Psoas muscle (tissue), 8 donors: ENCODE results near the gene FAM83F. TPM values are rescaled to one million over a fixed set of nuclear protein-coding genes. Genes with fewer than 3 reads are reported as not detected.

Experiments used
- ATAC-seq, 4 donors: fragments of 200-7000 bp; cut with Tn5 transposase; one replicate each; pipeline ENCODE4 v1.9.1; 2020; ENCODE audit warnings: moderate library complexity in 3 of 4, mild to moderate bottlenecking in 2 of 4
- DNase-seq, 2 donors: peaks; one replicate each; pipeline ENCODE4 v3.0.0-alpha.2; 2020
- H3K27ac ChIP-seq: fragments of 200-600 bp; one replicate; pipeline ENCODE4 v1.8.0; 2022
- H3K27me3 ChIP-seq, 3 donors: fragments of 200-600 bp in 1 of 3; one replicate each; pipeline versions ENCODE4 v1.6.1 to v1.8.0; 2013 to 2022; ENCODE audit warnings: low read length in 2 of 3, mild to moderate bottlenecking in 2 of 3, moderate library complexity in 1 of 3; ENCODE audit not compliant: insufficient read depth in 3 of 3
- H3K36me3 ChIP-seq, 2 donors: fragments of 200-600 bp in 1 of 2; one replicate each; pipeline versions ENCODE4 v1.6.1 to v1.8.0; 2013 to 2022; ENCODE audit warnings: low read depth in 1 of 2, mild to moderate bottlenecking in 1 of 2, moderate library complexity in 1 of 2; ENCODE audit not compliant: insufficient read depth in 1 of 2
- H3K4me1 ChIP-seq: fragments of 200-600 bp; one replicate; pipeline ENCODE4 v1.8.0; 2022
- H3K4me3 ChIP-seq: fragments of 200-600 bp; one replicate; pipeline ENCODE4 v1.8.0; 2022; ENCODE audit warnings: mild to moderate bottlenecking
- H3K9me3 ChIP-seq: fragments of 200-600 bp; one replicate; pipeline ENCODE4 v1.8.0; 2022
- WGBS, 3 donors: extraction: QIAGEN DNeasy Blood & Tissue Kit; methylation state at CpG; one replicate each; pipeline versions ENCODE4 v1.1.6 to v1.1.7; 2013; 5-methylcytosine and 5-hydroxymethylcytosine counted together
- intact Hi-C, 2 donors: fragments of 100-400 bp; cut with DNase I; formaldehyde crosslinking; loops; one replicate each; pipeline versions ENCODE4 v1.11.0 to v1.14.2; 2022
- polyA plus RNA-seq, 3 donors: library from polyadenylated mRNA; stranded (reverse); fragments of 200-250 nt; gene quantifications; one replicate each; pipeline ENCODE4 v1.2.3, GENCODE V29; 2013
- total RNA-seq, 4 donors: library from RNA; stranded (reverse); fragmentation: NEBNext Ultra II Directional in 2 of 4; extraction: Animal tissue kit (Norgen Biotek cat#: 25700) in 2 of 4; gene quantifications; one replicate each; pipeline versions ENCODE4 v1.2.1 to v1.2.4, GENCODE V29; 2021 to 2023
- TF ChIP-seq, protein P1 (sequence below): fragments of 200-600 bp; IDR thresholded peaks from one replicate; pipeline ENCODE4 v1.8.0; 2022; ENCODE audit warnings: antibody characterized with exemption
- donor health status: healthy with polysubstance abuse.
- donor health status: DM: no; HTN: no; CAD: no; lungs with moderate emphysema.
- donor health status: Bipolar disorder and iron deficiency.
- donor health status: healthy.
- donor health status: DM: yes; HTN: yes; CAD: no.
- donor health status: DM: no; HTN: no; CAD: no.
- donor health status: DM: no; HTN: no; CAD: no.
- donor health status: DM: yes; HTN: yes; CAD: no.

Gene FAM83F
- total and polyA plus RNA-seq, 7 donors: under 0.01 to 0.10 (median 0.03) TPM; not detected in 1

DNA sequence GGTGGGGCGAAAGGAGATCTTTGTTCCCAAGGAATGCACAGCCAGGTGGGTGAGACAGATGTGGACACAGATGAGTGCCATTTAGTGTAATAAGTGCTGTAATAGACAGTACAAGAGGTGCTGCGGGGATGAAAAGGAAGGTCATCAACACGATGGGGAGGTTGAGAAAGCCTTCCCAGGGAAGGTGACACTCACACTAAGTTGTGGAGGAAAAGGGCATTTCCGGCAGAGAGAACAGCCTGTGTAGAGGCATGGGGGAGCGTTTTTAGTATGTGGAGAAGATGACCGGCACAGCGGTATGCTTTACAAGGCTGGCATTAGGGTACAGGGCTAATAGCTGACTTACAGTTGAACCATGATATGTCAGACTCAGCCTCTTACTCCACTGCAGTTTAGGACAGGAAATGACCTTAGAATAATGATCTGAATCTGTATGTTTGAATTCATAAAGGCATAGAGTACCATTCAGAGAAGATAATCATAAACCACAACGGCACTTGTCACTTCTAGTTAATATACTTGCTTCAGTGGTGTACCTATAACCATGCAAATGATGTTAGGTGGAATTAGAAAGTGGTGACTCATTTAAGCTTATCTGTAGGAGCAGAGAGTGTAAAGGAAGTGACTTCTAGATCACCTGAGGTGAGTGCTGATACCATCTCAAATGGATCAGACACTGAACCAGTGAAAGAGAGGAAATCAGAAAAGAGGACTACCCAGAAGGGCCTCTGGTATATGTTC is 60.6 kb downstream of the FAM83F start:
- ATAC-seq (no peak), DNase-seq (no peak)
- H3K4me3 ChIP-seq: no peak overlapping the region
- H3K9me3 ChIP-seq: no peaks in the 10 kb centered on the region
- WGBS, 3 donors: 61 to 66% (median 65%) methylated on average over 8 of the region's 8 CpGs
- H3K27ac ChIP-seq: no peak overlapping the region
- no peaks in the 10 kb centered on the region for H3K36me3 ChIP-seq
- peaks cover 60% of the 10 kb centered on the region for H3K4me1 ChIP-seq
- TF ChIP-seq, protein P1, sequence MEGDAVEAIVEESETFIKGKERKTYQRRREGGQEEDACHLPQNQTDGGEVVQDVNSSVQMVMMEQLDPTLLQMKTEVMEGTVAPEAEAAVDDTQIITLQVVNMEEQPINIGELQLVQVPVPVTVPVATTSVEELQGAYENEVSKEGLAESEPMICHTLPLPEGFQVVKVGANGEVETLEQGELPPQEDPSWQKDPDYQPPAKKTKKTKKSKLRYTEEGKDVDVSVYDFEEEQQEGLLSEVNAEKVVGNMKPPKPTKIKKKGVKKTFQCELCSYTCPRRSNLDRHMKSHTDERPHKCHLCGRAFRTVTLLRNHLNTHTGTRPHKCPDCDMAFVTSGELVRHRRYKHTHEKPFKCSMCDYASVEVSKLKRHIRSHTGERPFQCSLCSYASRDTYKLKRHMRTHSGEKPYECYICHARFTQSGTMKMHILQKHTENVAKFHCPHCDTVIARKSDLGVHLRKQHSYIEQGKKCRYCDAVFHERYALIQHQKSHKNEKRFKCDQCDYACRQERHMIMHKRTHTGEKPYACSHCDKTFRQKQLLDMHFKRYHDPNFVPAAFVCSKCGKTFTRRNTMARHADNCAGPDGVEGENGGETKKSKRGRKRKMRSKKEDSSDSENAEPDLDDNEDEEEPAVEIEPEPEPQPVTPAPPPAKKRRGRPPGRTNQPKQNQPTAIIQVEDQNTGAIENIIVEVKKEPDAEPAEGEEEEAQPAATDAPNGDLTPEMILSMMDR: no peak
- intact Hi-C loops: loop anchor here (5.0 to 10.0 kb wide), 3 partner anchors 37 to 292 kb away; partner anchors contain the start of gene ADSL (in 1 of the 2)
- no peaks in the 10 kb centered on the region for H3K27me3 ChIP-seq

DNA sequence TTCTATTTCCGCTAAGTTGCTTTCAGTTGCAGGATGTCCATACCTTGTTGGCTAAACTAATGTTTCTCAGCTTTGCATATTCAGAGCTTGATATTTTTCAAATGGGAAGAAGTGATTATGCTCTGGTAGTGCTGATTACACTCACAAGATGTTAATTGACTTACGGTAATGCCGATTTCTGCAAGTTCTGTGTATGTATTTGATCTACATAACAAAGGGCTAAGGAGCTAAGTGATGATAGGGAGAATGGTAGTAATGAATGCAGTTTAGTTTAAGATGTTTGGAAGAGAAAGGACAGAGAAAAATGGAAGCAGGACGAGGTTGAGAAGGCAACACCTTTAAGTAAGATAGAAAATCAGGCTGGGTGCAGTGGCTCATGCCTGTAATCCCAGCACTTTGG is 61.4 kb downstream of the FAM83F start:
- no peak overlapping the region for H3K4me3 ChIP-seq
- H3K36me3 ChIP-seq: no peaks in the 10 kb centered on the region
- TF ChIP-seq, protein P1: no peak
- no peak for ATAC-seq
- intact Hi-C loops: loop anchor here (5.0 to 10.0 kb wide), 3 partner anchors 36 to 291 kb away; partner anchors contain the start of gene ADSL (in 1 of the 2)
- no peak for DNase-seq
- H3K9me3 ChIP-seq: no peaks in the 10 kb centered on the region
- H3K27ac ChIP-seq: no peak overlapping the region
- WGBS, 3 donors: 84 to 88% (median 84%) methylated on average over 4 of the region's 4 CpGs
- H3K4me1 ChIP-seq: peaks cover 52% of the 10 kb centered on the region
- H3K27me3 ChIP-seq: no peaks in the 10 kb centered on the region

DNA sequence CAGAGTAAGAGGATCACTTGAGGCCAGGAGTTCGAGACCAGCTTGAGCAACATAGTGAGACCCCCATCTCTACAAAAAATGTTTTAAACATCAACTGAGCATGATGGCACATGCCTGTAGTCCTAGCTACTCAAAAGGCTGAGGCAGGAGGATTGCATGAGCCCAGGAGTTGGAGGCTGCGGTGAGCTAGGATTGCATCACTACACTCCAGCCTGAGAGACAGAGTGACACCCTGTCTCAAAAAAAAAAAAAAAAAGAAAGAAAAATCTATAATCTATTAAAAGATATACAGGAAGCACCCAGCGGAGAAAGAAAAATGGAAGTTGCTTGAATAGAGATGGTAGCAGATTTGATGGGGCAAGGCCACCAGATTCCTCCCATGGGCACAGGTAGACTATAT is 61.8 kb downstream of the FAM83F start:
- ATAC-seq (no peak), DNase-seq (no peak)
- intact Hi-C loops: loop anchor here (5.0 to 10.0 kb wide), 3 partner anchors 36 to 291 kb away; partner anchors contain the start of gene ADSL (in 1 of the 2)
- Histone ChIP-seq H3K27me3 (no peaks in the 10 kb centered on the region), H3K9me3 (no peaks in the 10 kb centered on the region), H3K36me3 (no peaks in the 10 kb centered on the region), H3K4me3 (no peak overlapping the region), H3K4me1 (peaks cover 48% of the 10 kb centered on the region), H3K27ac (no peak overlapping the region)
- WGBS, 3 donors: 95 to 96% (median 96%) methylated on average over 3 of the region's 3 CpGs
- TF ChIP-seq, protein P1: no peak

DNA sequence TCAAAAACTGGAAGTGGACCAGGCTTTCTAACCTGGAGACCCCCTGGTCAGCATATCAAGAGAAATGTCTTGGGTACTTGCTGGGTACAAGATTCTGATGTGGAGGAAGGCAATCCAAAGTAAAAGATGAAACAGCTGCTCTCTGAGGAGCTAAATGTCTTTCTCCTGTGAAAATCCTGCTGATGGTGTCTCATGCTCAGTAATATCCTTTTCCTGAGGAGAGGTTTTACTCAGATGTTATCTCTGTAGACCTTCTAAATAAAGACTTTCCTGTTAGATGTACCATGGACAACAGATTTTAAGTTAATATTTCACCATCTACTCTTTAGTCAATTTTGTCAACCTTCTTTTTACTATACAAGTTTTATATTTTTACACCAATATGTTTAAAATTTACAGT is 62.9 kb downstream of the FAM83F start:
- intact Hi-C loops: loop anchor here (5.0 to 10.0 kb wide), 3 partner anchors 35 to 290 kb away; partner anchors contain the start of gene ADSL (in 1 of the 2)
- H3K4me1 ChIP-seq: peaks cover 41% of the 10 kb centered on the region
- no peak overlapping the region for H3K27ac ChIP-seq

More for the DNA sequence above, 62.9 kb downstream of the FAM83F start:
- Histone ChIP-seq H3K9me3 (no peaks in the 10 kb centered on the region), H3K27me3 (no peaks in the 10 kb centered on the region), H3K4me3 (no peak overlapping the region), H3K36me3 (no peaks in the 10 kb centered on the region)
- ATAC-seq: no peak
- TF ChIP-seq, protein P1: no peak
- DNase-seq: no peak
